Stimulated activated CD4-positive, alpha-beta T cell treated with anti-CD3 and anti-CD28 coated beads, Interleukin-4, amount 100 ng/mL, for 4 hours (primary cell): ENCODE data around the gene MROH2B.

Experiments used
- DNase-seq, 2 experiments: peaks; one replicate each; pipeline ENCODE4 v3.0.0-alpha.2; 2020

MROH2B gene

GRCh38 chr5:40962207-40962955 is 108.8 kb downstream of the MROH2B start:
- DNase-seq, result no peak

- no peak for DNase-seq
Observed at GRCh38 chr5:40960037-40960436, 111.1 kb downstream of the MROH2B start.

GRCh38 chr5:40958811-40959210 is 112.3 kb downstream of the MROH2B start:
- no peak for DNase-seq

GRCh38 chr5:40957048-40957447 is 114.1 kb downstream of the MROH2B start:
- DNase-seq, result no peak

GRCh38 chr5:40955313-40955712 is 115.8 kb downstream of the MROH2B start:
- no peak for DNase-seq
